HepG2 (cell line): ENCODE measurements around the gene HOXC4. TPM values are rescaled to one million over a fixed set of nuclear protein-coding genes. Genes with fewer than 3 reads are reported as not detected.

ENCODE experiments used
- ARID4A ChIP-seq: sonication (generic); formaldehyde crosslinking; IDR thresholded peaks from 2 replicates; pipeline ENCODE4 v1.5.0; 2020; ENCODE audit warnings: mild to moderate bottlenecking, missing genetic modification reagents, borderline replicate concordance
- PAWR ChIP-seq: sonication (generic); formaldehyde crosslinking; IDR thresholded peaks from 2 replicates; pipeline ENCODE4 v1.4.0; 2020; ENCODE audit warnings: missing genetic modification reagents, mild to moderate bottlenecking, borderline replicate concordance
- SMAD3 ChIP-seq: sonication (generic); formaldehyde crosslinking; IDR thresholded peaks from 2 replicates; pipeline ENCODE4 v1.4.0; 2020; ENCODE audit warnings: missing genetic modification reagents
- ZNF878 ChIP-seq: sonication (generic); formaldehyde crosslinking; IDR thresholded peaks from 2 replicates; pipeline ENCODE4 v1.8.1; 2023; ENCODE audit warnings: mild to moderate bottlenecking, missing genetic modification reagents, moderate library complexity
- ZNF883 ChIP-seq: sonication (generic); formaldehyde crosslinking; IDR thresholded peaks from 2 replicates; pipeline ENCODE4 v1.5.1; 2020; ENCODE audit warnings: mild to moderate bottlenecking, missing genetic modification reagents; ENCODE audit errors: not compliant biosample characterization
- polyA plus RNA-seq, 8 experiments: library from polyadenylated mRNA; depleted of rRNA in 3 of 8; stranded (reverse) in 7 of 8; unstranded in 1 of 8; fragments of >200 nt; fragmentation: Illumina TruSeq in 4 of 8; extraction: Trizol in 4 of 8; gene quantifications; 2 replicates each; pipeline versions ENCODE4 v1.2.1 to v1.2.3, GENCODE V29; 2011 to 2016; ENCODE audit warnings: low read depth in 4 of 8, missing spikeins in 1 of 8, mixed read lengths in 1 of 8; ENCODE audit not compliant: insufficient read depth in 1 of 8
- total RNA-seq, 5 experiments: library from RNA; depleted of rRNA; stranded (reverse); fragments of >200 nt; fragmentation: Illumina TruSeq; extraction: Trizol; gene quantifications; 2 replicates each; pipeline ENCODE4 v1.2.3, GENCODE V29; 2016; ENCODE audit warnings: low read depth in 1 of 5
- TF ChIP-seq, protein P1 (sequence below): sonication (generic); formaldehyde crosslinking; IDR thresholded peaks from 2 replicates; pipeline ENCODE4 v1.5.1; 2020; ENCODE audit warnings: mild to moderate bottlenecking, missing genetic modification reagents

Gene HOXC4
- total and polyA plus RNA-seq, 2 of the 13 experiments (the other 11 are each of a cell fraction or from before 2014, with no cell fraction given), result not detected

DNA sequence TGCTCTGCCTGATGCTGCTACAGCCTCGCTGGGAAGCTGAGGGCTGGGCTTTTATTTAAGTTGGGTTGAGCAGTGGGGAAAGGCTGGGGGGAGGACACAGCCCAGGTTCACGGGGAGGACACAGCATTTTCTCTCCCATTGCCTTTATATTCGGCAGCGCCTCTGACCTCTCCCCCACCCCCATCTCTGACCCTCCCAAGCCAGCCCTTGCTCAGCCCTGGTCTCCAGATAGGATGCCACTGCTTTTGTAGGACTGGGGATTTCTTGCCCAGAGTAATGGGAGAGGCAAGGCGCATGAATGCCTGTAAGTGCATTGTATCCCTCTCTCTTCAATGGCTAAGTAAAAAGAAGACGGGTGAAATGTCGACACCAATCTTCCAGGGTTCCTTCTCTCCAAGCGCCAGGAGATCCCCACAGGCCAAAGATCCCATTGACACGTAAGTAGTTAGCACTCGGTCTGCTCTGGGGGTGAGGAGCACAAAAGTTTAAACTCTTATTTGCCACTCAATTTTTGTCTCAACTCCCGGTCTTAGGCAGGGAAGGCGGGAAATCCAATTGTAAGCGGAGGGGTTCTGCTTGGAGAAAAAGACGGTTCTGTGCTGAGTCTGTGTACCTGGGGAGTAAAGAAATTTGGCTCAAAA is 4.6 kb downstream of the HOXC4 start (continued):
- no peak for TF ChIP-seq ARID4A (CRISPR knock-in tag)
- TF ChIP-seq ZNF878 (CRISPR knock-in tag), result no peak
- TF ChIP-seq, protein P1, sequence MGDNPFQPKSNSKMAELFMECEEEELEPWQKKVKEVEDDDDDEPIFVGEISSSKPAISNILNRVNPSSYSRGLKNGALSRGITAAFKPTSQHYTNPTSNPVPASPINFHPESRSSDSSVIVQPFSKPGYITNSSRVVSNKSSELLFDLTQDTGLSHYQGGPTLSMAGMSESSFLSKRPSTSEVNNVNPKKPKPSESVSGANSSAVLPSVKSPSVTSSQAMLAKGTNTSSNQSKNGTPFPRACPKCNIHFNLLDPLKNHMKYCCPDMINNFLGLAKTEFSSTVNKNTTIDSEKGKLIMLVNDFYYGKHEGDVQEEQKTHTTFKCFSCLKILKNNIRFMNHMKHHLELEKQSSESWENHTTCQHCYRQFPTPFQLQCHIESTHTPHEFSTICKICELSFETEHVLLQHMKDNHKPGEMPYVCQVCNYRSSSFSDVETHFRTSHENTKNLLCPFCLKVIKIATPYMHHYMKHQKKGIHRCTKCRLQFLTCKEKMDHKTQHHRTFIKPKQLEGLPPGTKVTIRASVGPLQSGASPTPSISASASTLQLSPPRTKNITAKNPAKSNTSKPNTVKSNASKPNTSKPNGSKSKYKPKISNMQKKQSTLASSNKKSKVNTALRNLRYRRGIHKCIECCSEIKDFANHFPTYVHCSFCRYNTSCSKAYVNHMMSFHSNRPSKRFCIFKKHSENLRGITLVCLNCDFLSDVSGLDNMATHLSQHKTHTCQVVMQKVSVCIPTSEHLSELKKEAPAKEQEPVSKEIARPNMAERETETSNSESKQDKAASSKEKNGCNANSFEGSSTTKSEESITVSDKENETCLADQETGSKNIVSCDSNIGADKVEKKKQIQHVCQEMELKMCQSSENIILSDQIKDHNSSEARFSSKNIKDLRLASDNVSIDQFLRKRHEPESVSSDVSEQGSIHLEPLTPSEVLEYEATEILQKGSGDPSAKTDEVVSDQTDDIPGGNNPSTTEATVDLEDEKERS (CRISPR knock-in tag), result no peak
- TF ChIP-seq ZNF883 (CRISPR knock-in tag), result no peak
- TF ChIP-seq SMAD3, result no peak
- TF ChIP-seq PAWR (CRISPR knock-in tag), result no peak
